ENCODE data around the gene MTHFD1.

MTHFD1 gene

DNA sequence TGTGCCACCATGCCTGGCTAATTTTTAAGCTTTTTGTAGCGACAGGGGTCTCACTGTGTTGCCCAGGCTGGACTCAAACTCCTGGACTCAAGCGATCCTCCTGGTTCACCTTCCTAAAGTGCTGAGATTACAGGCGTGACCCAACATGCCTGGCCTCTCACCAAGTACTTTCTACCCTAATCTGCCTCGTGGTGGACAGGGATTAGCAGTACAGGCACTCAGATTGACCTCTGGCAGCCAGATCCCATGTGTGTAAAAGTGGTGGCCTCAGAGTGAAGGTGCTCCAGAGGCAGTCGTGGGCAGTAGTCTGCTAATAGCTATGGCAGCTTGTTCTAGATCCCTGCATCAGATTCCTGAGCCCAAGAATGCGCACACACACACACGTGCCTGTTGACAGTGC is 30.9 kb downstream of the MTHFD1 start:
- no peak overlapping the region for H3K27ac Mint-ChIP-seq
- H3K36me3 Mint-ChIP-seq (ENCODE audit: low read depth), result peaks cover 45% of the 10 kb centered on the region
- H3K9me3 Mint-ChIP-seq, result no peaks in the 10 kb centered on the region
- H3K27me3 Mint-ChIP-seq (ENCODE audit: low read depth), result no peaks in the 10 kb centered on the region
- H3K4me3 Mint-ChIP-seq, result no peak overlapping the region
- peaks cover 7% of the 10 kb centered on the region for H3K4me1 Mint-ChIP-seq (ENCODE audit: low read depth)

GRCh38 chr14:64421166-64421565 is 33.0 kb downstream of the MTHFD1 start:
- Mint-ChIP-seq H3K27me3 (ENCODE audit: low read depth) (no peaks in the 10 kb centered on the region), H3K27ac (no peak overlapping the region), H3K4me3 (no peak overlapping the region), H3K9me3 (no peaks in the 10 kb centered on the region), H3K4me1 (ENCODE audit: low read depth) (peaks cover 3% of the 10 kb centered on the region), H3K36me3 (ENCODE audit: low read depth) (peaks cover 54% of the 10 kb centered on the region)

DNA sequence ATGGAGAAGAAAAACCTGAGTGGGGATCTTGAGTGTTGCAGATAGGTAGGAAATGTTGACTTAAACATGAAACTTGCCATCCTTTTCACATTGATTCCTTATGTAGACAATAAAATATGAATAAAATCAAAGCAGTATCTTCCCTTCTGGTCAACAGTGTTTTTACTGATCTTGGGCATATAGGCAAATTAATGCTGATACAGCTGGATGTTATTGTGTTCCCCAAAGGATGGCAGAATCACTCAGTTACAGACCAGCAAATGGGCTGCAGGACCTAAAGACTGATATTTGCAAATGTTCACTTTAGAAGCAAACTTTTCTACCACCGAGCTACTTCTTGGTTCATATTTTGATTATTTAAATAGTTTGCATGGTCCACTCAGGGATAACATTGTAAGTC is 33.9 kb downstream of the MTHFD1 start:
- H3K4me1 Mint-ChIP-seq (ENCODE audit: low read depth), result peaks cover 3% of the 10 kb centered on the region
- no peaks in the 10 kb centered on the region for H3K9me3 Mint-ChIP-seq
- H3K27me3 Mint-ChIP-seq (ENCODE audit: low read depth), result no peaks in the 10 kb centered on the region
- no peak overlapping the region for H3K4me3 Mint-ChIP-seq
- peaks cover 55% of the 10 kb centered on the region for H3K36me3 Mint-ChIP-seq (ENCODE audit: low read depth)
- H3K27ac Mint-ChIP-seq, result no peak overlapping the region

DNA sequence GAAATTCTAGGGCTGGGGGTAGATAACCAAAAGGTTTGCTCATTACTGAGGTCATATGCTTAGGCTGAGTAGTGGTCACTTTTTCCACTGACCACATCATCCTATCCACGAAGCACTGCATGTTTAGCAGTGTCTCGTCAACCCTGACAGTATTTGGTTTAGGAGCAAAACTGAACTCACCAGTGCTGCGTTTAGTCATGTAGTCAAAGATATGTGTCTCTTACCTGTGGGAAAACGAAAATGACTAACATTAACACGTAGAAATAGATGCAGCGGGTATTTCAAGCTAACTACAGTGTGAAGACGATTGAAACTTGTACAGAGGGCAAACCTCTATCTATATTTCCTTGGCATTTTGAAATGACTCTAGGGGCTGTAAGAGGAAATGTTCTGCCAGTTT is 34.6 kb downstream of the MTHFD1 start:
- Mint-ChIP-seq H3K27ac (peak overlapping the region; percentile 50), H3K36me3 (ENCODE audit: low read depth) (peaks cover 56% of the 10 kb centered on the region), H3K4me3 (no peak overlapping the region), H3K4me1 (ENCODE audit: low read depth) (peaks cover 3% of the 10 kb centered on the region), H3K27me3 (ENCODE audit: low read depth) (no peaks in the 10 kb centered on the region), H3K9me3 (no peaks in the 10 kb centered on the region)

DNA sequence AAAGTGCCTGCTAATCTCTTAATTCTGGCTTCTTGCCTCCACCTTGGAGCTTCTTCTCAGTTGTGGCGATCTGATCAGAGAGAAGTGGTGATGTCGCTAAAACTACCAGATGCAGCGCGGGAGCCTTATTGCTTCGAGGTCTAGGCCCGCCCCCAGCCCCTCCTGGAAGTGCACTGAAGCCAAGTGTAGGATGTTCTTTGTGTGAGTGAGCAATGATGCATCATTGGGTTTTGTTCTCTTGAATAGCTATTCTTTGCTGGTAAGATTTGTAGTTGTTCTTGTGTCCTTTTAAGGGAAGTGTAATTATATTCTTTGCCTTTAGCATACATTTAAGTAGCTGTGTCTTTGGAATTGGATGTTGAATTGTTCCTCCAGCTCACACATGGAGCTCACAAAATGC is 35.8 kb downstream of the MTHFD1 start:
- Mint-ChIP-seq H3K9me3 (no peaks in the 10 kb centered on the region), H3K27me3 (ENCODE audit: low read depth) (no peaks in the 10 kb centered on the region), H3K36me3 (ENCODE audit: low read depth) (peaks cover 56% of the 10 kb centered on the region), H3K27ac (no peak overlapping the region), H3K4me1 (ENCODE audit: low read depth) (peaks cover 3% of the 10 kb centered on the region), H3K4me3 (no peak overlapping the region)

- H3K36me3 Mint-ChIP-seq (ENCODE audit: low read depth), result peaks cover 49% of the 10 kb centered on the region
Observed at GRCh38 chr14:64434528-64434927, 46.4 kb downstream of the MTHFD1 start.

DNA sequence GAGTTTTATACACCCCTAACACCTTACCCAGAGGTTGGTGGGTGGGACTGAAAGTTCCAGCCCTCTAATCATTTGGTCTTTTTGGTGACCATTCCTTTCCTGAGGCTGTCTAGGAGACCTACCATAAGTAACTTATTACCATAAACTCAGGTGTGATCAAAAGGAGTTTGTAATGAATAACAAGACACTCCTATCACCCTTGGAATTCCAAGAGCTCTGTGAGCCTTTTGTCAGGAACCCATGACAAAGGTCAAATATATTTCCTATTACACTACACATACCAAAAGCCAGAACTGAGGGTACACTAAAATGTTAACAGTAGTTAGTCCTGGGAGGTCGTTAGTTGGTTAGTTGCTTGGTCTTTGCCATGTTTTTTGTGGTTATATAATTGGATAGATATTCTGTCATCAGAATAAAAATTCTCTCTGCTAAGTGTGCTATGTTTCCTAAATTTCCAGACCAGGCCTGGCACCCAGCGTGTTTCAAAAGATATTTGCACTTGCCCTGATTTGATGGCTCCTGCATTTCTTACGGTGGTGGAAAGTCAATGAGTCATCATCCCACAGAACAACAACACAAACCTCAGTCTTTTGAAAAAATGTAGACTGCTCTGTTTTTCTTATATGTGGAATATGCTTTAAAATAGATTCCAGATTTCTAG is 50.2 kb downstream of the MTHFD1 start:
- Mint-ChIP-seq H3K36me3 (ENCODE audit: low read depth) (peaks cover 52% of the 10 kb centered on the region), H3K27ac (peak overlapping the region; percentile 64), H3K27me3 (ENCODE audit: low read depth) (no peaks in the 10 kb centered on the region), H3K4me1 (ENCODE audit: low read depth) (peaks cover 15% of the 10 kb centered on the region), H3K4me3 (no peak overlapping the region), H3K9me3 (no peaks in the 10 kb centered on the region)

More at GRCh38 chr14:64434528-64434927, 46.4 kb downstream of the MTHFD1 start:
- H3K9me3 Mint-ChIP-seq, result no peaks in the 10 kb centered on the region
- peaks cover 15% of the 10 kb centered on the region for H3K4me1 Mint-ChIP-seq (ENCODE audit: low read depth)
- no peak overlapping the region for H3K4me3 Mint-ChIP-seq
- no peaks in the 10 kb centered on the region for H3K27me3 Mint-ChIP-seq (ENCODE audit: low read depth)
- H3K27ac Mint-ChIP-seq, result no peak overlapping the region

DNA sequence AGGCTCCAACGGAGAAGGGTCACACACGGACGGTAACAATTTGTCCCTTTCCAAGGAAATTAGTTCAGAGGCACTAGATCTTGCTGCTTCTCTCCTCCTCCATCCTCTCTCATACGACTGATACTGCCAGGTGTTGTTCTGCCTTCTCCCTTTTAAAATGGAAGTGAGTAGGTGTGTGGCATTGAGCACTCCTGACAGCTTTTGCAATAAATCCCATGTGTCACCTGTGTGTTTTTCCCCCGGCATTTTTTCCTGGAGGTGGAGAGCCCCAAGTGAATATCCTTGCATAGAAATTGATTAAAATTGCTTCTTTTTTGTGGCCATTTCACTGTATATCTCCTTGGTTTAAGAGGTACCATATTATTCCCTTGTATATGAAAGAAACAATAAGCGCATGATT is 51.0 kb downstream of the MTHFD1 start:
- Mint-ChIP-seq H3K4me1 (ENCODE audit: low read depth) (peaks cover 16% of the 10 kb centered on the region), H3K36me3 (ENCODE audit: low read depth) (peaks cover 56% of the 10 kb centered on the region), H3K4me3 (no peak overlapping the region), H3K27ac (peak overlapping the region; percentile 43), H3K27me3 (ENCODE audit: low read depth) (no peaks in the 10 kb centered on the region), H3K9me3 (no peaks in the 10 kb centered on the region)

DNA sequence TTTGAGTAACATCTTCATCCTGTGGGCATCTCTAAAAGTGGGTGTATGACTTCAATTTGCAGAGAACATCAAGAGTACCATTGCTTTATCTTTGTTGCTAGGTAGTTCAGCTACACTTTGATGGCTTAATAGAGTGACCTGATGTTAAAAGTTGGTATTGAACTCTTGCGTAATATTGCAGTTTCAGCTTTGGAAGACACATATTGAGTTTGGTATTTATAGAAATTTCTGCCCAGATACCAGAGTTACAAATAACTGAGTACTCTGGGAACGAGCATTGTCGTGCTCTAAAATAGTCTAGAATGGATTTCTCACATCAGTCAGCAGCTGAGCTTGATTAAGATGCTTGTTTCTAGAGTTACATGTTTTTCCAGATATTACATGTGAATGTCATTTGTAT is 52.3 kb downstream of the MTHFD1 start:
- H3K4me1 Mint-ChIP-seq (ENCODE audit: low read depth), result peaks cover 30% of the 10 kb centered on the region
- no peak overlapping the region for H3K27ac Mint-ChIP-seq
- peaks cover 59% of the 10 kb centered on the region for H3K36me3 Mint-ChIP-seq (ENCODE audit: low read depth)
- H3K9me3 Mint-ChIP-seq, result no peaks in the 10 kb centered on the region
- no peaks in the 10 kb centered on the region for H3K27me3 Mint-ChIP-seq (ENCODE audit: low read depth)
- H3K4me3 Mint-ChIP-seq, result no peak overlapping the region

DNA sequence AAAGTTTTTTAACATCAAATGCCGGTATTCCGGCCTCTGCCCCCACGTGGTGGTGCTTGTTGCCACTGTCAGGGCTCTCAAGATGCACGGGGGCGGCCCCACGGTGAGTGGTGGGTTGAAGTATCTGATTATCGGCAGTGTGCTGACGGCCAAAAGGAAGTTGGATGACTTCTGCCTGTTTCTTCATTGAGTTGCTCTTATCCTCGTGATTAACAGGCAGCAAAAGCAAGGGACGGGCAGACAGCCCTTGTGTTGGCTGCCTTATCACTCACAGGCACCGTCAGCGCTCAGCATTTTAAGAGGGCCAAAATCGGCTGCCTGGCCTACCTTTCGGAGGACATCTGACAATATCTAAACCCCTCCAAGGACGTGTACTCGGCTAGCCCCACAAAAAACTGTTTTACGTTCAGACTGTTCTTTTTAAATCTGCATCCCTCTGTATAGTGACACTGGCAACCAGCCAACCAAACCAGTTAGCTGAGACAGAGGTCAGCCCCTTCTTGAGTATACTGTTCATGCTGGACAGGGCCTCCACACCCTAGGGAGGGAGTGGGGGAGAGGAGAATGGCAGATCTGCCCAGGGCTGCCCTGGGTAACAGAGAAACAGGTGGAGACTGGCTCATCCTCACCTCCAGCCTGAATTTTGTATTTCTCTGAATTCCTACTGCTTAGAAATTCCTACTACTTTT is 54.3 kb downstream of the MTHFD1 start:
- Mint-ChIP-seq H3K9me3 (no peaks in the 10 kb centered on the region), H3K27ac (no peak overlapping the region), H3K27me3 (ENCODE audit: low read depth) (no peaks in the 10 kb centered on the region), H3K4me1 (ENCODE audit: low read depth) (peaks cover 33% of the 10 kb centered on the region), H3K4me3 (no peak overlapping the region), H3K36me3 (ENCODE audit: low read depth) (peaks cover 45% of the 10 kb centered on the region)

- Mint-ChIP-seq H3K27me3 (ENCODE audit: low read depth) (no peaks in the 10 kb centered on the region), H3K4me3 (no peak overlapping the region), H3K36me3 (ENCODE audit: low read depth) (peaks cover 38% of the 10 kb centered on the region), H3K4me1 (ENCODE audit: low read depth) (peaks cover 29% of the 10 kb centered on the region), H3K27ac (peak overlapping the region; percentile 91), H3K9me3 (no peaks in the 10 kb centered on the region)
Observed at GRCh38 chr14:64444140-64444539, 56.0 kb downstream of the MTHFD1 start.

- Mint-ChIP-seq H3K27ac (peak overlapping the region; percentile 91), H3K36me3 (ENCODE audit: low read depth) (peaks cover 37% of the 10 kb centered on the region), H3K27me3 (ENCODE audit: low read depth) (no peaks in the 10 kb centered on the region), H3K4me1 (ENCODE audit: low read depth) (peaks cover 28% of the 10 kb centered on the region), H3K4me3 (peak overlapping the region; percentile 65), H3K9me3 (no peaks in the 10 kb centered on the region)
Observed at GRCh38 chr14:64444984-64445845, 57.1 kb downstream of the MTHFD1 start.

- Mint-ChIP-seq H3K27me3 (ENCODE audit: low read depth) (no peaks in the 10 kb centered on the region), H3K4me3 (no peak overlapping the region), H3K36me3 (ENCODE audit: low read depth) (peaks cover 37% of the 10 kb centered on the region)
Observed at GRCh38 chr14:64447876-64448670, 59.9 kb downstream of the MTHFD1 start.

GRCh38 chr14:64450255-64450654 is 62.1 kb downstream of the MTHFD1 start:
- Mint-ChIP-seq H3K4me3 (no peak overlapping the region), H3K4me1 (ENCODE audit: low read depth) (peaks cover 18% of the 10 kb centered on the region), H3K27ac (no peak overlapping the region), H3K36me3 (ENCODE audit: low read depth) (peaks cover 32% of the 10 kb centered on the region), H3K9me3 (no peaks in the 10 kb centered on the region), H3K27me3 (ENCODE audit: low read depth) (no peaks in the 10 kb centered on the region)

More at GRCh38 chr14:64447876-64448670, 59.9 kb downstream of the MTHFD1 start:
- Mint-ChIP-seq H3K27ac (peak overlapping the region; percentile 63), H3K4me1 (ENCODE audit: low read depth) (peaks cover 30% of the 10 kb centered on the region), H3K9me3 (no peaks in the 10 kb centered on the region)
